ENCODE measurements around the gene REXO4. TPM values are rescaled to one million over a fixed set of nuclear protein-coding genes. Genes with fewer than 3 reads are reported as not detected.

REXO4 gene
- total and polyA plus RNA-seq, 2 donors (not counting 1 experiment from before 2014, with no cell fraction given) = 25.0 to 37.1 TPM

GRCh38 chr9:133421615-133422542 lies 4.1 kb upstream of the REXO4 start, which contains the start of gene ADAMTS13:
Gene ADAMTS13, plus strand, starts transcription at chr9:133422367. Its CDS starts 77 bp downstream, at chr9:133422444.
- intact Hi-C loops (cut with micrococcal nuclease) = loop anchor here (2.0 kb wide), 1 partner anchor 45 kb away; the partner anchor contains the start of genes STKLD1 and SURF4
- 77% methylated on average over 23 of the region's 23 CpGs for WGBS (ENCODE audit: insufficient coverage)
- peak; percentile 58 for DNase-seq

More at GRCh38 chr9:133421615-133422542, 4.1 kb upstream of the REXO4 start, which contains the start of gene ADAMTS13:
- Histone ChIP-seq H2AFZ (ENCODE audit: insufficient read depth, low read depth, low read length, poor library complexity, severe bottlenecking) (peak within 1 kb of the TSS; percentile 52), H3K27ac (ENCODE audit: low read length in 2 of 2) (peak within 1 kb of the TSS; percentile 80 to 95), H3K4me3 (ENCODE audit: control extremely low read depth in 1 of 5, extremely low read depth in 1 of 5, insufficient read depth in 1 of 5, low read depth in 2 of 5, low read length in 4 of 5) (no peak within 1 kb of the TSS), H3K36me3 (replicated peaks in 1 of 2; ENCODE audit: control extremely low read depth in 1 of 2, control insufficient read depth in 1 of 2, extremely low read depth in 1 of 2, insufficient read depth in 2 of 2, low read length in 1 of 2) (no peaks in the 10 kb centered on the region), H3K79me2 (ENCODE audit: control insufficient read depth, insufficient read depth, low read length) (peaks cover 9% of the 10 kb centered on the region), H3K27me3 (replicated peaks in 1 of 4; ENCODE audit: control extremely low read depth in 1 of 4, control insufficient read depth in 3 of 4, insufficient read depth in 4 of 4, low read length in 3 of 4) (peaks cover 0 to 7% (median 2%) of the 10 kb centered on the region in 4 experiments), H3K4me2 (replicated peaks; ENCODE audit: low read depth, low read length, poor library complexity, severe bottlenecking) (no peak within 1 kb of the TSS), H4K20me1 (ENCODE audit: control insufficient read depth, insufficient read depth, low read length, poor library complexity, severe bottlenecking) (peaks cover 3% of the 10 kb centered on the region), H3K9ac (ENCODE audit: low read length) (no peak within 1 kb of the TSS), H3K4me1 (ENCODE audit: control insufficient read depth in 2 of 2, insufficient read depth in 2 of 2, low read length in 2 of 2) (peaks cover 19 to 44% of the 10 kb centered on the region in 2 donors), H3K9me3 (ENCODE audit: control extremely low read depth in 1 of 3, control insufficient read depth in 2 of 3, insufficient read depth in 1 of 3, low read length in 2 of 3) (peaks cover 0 to 7% (median 0%) of the 10 kb centered on the region in 3 donors)
- POLR2A ChIA-PET = interaction anchor here (0.6 kb wide), 1 partner anchor 102 kb away, joined by 5 read pairs; no protein-coding TSS in a partner anchor
- H3K4me3 Mint-ChIP-seq = peak within 1 kb of the TSS; percentile 5
- H3K9me3 Mint-ChIP-seq (ENCODE audit: insufficient read depth) = peaks cover 4% of the 10 kb centered on the region
- TF ChIP-seq CTCF (IDR thresholded peaks at IDR 0.05) = no peak
- no peak for TF ChIP-seq EZH2 (IDR thresholded peaks at IDR 0.05; ENCODE audit: borderline replicate concordance, insufficient read depth, low read depth, low read length, poor library complexity, severe bottlenecking)
- no peak for ATAC-seq (ENCODE audit: low read depth)
- CTCF ChIA-PET = interaction anchor here (1.0 to 1.2 kb wide), 3 partner anchors 25 to 236 kb away, joined by 3 to 4 read pairs (median 3); partner anchors contain the start of gene CACFD1
- peak within 1 kb of the TSS; percentile 94 for H3K27ac Mint-ChIP-seq
- peaks cover 3% of the 10 kb centered on the region for H3K27me3 Mint-ChIP-seq
- H3K4me1 Mint-ChIP-seq = peaks cover 40% of the 10 kb centered on the region
